ENCODE results near the gene C11orf52. TPM values are rescaled to one million over a fixed set of nuclear protein-coding genes. Genes with fewer than 3 reads are reported as not detected.

The C11orf52 gene
- total and polyA plus RNA-seq, 2 of the 4 experiments (the other 2 are of a cell fraction) = 0.90 to 1.1 TPM

DNA sequence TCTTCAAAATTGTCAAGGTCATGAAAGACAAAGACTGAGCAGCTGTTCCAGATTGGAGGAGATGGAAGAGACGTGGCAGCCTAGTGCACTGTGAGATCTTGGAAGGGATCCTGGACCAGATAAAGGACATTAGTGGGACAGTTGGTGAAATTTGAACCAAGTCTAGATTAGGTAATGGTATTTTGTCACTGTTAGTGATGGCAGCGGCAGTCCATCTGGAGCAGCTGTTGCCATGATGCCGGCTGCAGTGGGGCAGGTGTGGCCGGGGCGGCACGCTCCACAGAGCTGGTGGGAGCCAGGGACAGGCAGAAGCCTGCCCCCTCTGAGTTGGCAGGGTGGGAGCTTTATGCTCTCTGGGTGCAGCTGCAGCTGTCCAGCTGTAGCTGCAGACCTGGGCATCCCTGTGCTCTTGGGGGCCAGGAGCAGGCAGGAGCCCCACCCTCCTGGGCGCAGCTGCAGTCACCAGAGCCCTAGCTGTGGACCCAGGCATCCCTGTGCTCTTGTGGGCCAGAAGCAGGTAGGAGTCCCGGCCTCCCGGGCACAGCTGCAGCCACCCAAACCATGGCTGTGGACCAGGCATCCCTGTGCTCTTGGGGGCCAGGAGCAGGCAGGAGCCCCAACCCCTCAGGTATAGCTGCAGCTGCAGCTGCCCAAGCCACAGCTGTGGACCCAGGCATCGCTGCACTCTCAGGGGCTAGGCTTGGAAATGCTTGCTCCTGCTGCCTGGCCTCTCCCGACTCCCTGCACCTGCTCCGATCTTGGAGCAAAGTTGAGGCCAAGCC is 39.1 kb downstream of the C11orf52 start:
- Histone ChIP-seq H3K56ac (ENCODE audit: extremely low read depth, insufficient read depth, low read length) (no peak overlapping the region), H2BK15ac (ENCODE audit: low read depth, low read length) (no peak overlapping the region), H3K4me1 (ENCODE audit: control insufficient read depth, insufficient read depth, low read length) (no peaks in the 10 kb centered on the region), H3K23ac (ENCODE audit: low read depth, low read length) (no peak overlapping the region), H2AFZ (replicated peaks; ENCODE audit: low read length, poor library complexity) (no peak overlapping the region), H4K8ac (ENCODE audit: low read depth in 2 of 2, low read length in 2 of 2) (no peak overlapping the region), H4K91ac (ENCODE audit: insufficient read depth, low read depth, low read length) (no peak overlapping the region), H2AK9ac (replicated peaks; ENCODE audit: low read depth, low read length, poor library complexity) (peak overlapping the region; percentile 37), H3K14ac (replicated peaks; ENCODE audit: low read depth, low read length) (no peak overlapping the region), H2BK120ac (ENCODE audit: low read depth, low read length) (no peak overlapping the region), H3K27me3 (ENCODE audit: control insufficient read depth, insufficient read depth, low read length) (no peaks in the 10 kb centered on the region), H3K9me3 (ENCODE audit: control insufficient read depth, insufficient read depth, low read length) (no peaks in the 10 kb centered on the region), H3K4me3 (ENCODE audit: insufficient read depth, low read depth, low read length) (no peak overlapping the region), H3K9ac (ENCODE audit: low read depth, low read length) (no peak overlapping the region), H2BK5ac (ENCODE audit: low read depth, low read length, poor library complexity, severe bottlenecking) (no peak overlapping the region), H3K9me1 (ENCODE audit: insufficient read depth, low read length) (no peaks in the 10 kb centered on the region), H3K4me2 (ENCODE audit: low read depth, low read length) (no peak overlapping the region), H3K36me3 (ENCODE audit: control insufficient read depth, insufficient read depth, low read length) (peaks cover 2% of the 10 kb centered on the region), H2AK5ac (ENCODE audit: low read depth, low read length) (no peak overlapping the region), H3K27ac (ENCODE audit: insufficient read depth, low read length) (no peak overlapping the region), H3K4ac (ENCODE audit: low read depth, low read length) (no peak overlapping the region), H2BK20ac (ENCODE audit: low read depth, low read length) (no peak overlapping the region), H4K5ac (ENCODE audit: low read depth, low read length) (no peak overlapping the region), H4K20me1 (ENCODE audit: insufficient read depth, low read length) (no peaks in the 10 kb centered on the region), H3K18ac (ENCODE audit: low read depth, low read length) (no peak overlapping the region), H3K79me1 (ENCODE audit: low read depth in 1 of 2, low read length in 2 of 2) (no peaks in the 10 kb centered on the region; a peak in 2 of 4 replicates)
- ChIA-PET CTCF (interaction anchor here (1.1 kb wide), 1 partner anchor 12 kb away, joined by 3 read pairs; no protein-coding TSS in a partner anchor), POLR2A (ENCODE audit: unreplicated experiment) (no interaction called here)
- ATAC-seq (ENCODE audit: low read depth) = no peak
- no peak for TF ChIP-seq RAD21 (IDR thresholded peaks at IDR 0.05; ENCODE audit: low read length)
- no peak for TF ChIP-seq MAFK (IDR thresholded peaks at IDR 0.05; ENCODE audit: low read depth, low read length)
- TF ChIP-seq CTCF (conservative IDR thresholded peaks at IDR 0.05; ENCODE audit: low read depth, low read length) = no peak
- TF ChIP-seq SMC3 (IDR thresholded peaks at IDR 0.05; ENCODE audit: low read depth, low read length) = no peak
- DNase-seq = no peak
- BruUV-seq (replicated peaks) = no TSS peak
- in situ Hi-C loops (cut with MboI; ENCODE audit: low sequenced_read_pairs) (no loop called here), intact Hi-C loops (cut with micrococcal nuclease) (no loop called here), dilution Hi-C loops (cut with HindIII; ENCODE audit: low sequenced_read_pairs, unreplicated experiment) (no loop called here)
- 96% methylated on average over 9 of the region's 12 CpGs; no CpG with 5 or more reads in 1 of the 2 experiments for WGBS, 2 experiments (ENCODE audit: extremely low coverage in 2 of 2, insufficient read length in 1 of 2)
